ENCODE results near the gene PROSER2.

DNA sequence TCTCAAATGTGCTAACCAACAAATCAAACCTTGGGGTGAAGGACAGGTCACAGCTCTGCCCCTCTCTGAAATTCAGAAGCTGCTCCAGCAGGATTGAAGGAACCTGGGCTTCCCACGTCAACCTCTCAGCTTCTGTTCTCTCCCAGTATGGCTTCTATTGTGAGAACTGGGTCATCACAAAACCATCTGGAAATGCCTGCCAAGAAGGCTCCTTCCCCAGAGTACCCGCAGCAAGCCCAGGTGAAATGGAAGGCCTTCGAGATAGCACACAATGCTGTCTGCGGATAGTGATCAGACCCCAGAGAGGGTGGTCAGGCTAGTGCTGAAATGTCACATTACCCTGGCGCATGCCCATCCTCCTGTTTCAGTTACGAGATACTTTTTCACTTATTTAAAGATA lies 16.4 kb upstream of the PROSER2 start:
- TF ChIP-seq, protein P1, sequence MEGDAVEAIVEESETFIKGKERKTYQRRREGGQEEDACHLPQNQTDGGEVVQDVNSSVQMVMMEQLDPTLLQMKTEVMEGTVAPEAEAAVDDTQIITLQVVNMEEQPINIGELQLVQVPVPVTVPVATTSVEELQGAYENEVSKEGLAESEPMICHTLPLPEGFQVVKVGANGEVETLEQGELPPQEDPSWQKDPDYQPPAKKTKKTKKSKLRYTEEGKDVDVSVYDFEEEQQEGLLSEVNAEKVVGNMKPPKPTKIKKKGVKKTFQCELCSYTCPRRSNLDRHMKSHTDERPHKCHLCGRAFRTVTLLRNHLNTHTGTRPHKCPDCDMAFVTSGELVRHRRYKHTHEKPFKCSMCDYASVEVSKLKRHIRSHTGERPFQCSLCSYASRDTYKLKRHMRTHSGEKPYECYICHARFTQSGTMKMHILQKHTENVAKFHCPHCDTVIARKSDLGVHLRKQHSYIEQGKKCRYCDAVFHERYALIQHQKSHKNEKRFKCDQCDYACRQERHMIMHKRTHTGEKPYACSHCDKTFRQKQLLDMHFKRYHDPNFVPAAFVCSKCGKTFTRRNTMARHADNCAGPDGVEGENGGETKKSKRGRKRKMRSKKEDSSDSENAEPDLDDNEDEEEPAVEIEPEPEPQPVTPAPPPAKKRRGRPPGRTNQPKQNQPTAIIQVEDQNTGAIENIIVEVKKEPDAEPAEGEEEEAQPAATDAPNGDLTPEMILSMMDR (IDR thresholded peaks at IDR 0.05; ENCODE audit: low read depth, low read length, poor library complexity, severe bottlenecking), result no peak
- TF ChIP-seq EZH2phosphoT487 (IDR thresholded peaks at IDR 0.05; ENCODE audit: borderline replicate concordance, low read length), result no peak
